Measurements from ENCODE around the gene COL20A1.

GRCh38 chr20:63290136-63290676 is 2.8 kb upstream of the COL20A1 start:
- TF ChIP-seq, protein P1, sequence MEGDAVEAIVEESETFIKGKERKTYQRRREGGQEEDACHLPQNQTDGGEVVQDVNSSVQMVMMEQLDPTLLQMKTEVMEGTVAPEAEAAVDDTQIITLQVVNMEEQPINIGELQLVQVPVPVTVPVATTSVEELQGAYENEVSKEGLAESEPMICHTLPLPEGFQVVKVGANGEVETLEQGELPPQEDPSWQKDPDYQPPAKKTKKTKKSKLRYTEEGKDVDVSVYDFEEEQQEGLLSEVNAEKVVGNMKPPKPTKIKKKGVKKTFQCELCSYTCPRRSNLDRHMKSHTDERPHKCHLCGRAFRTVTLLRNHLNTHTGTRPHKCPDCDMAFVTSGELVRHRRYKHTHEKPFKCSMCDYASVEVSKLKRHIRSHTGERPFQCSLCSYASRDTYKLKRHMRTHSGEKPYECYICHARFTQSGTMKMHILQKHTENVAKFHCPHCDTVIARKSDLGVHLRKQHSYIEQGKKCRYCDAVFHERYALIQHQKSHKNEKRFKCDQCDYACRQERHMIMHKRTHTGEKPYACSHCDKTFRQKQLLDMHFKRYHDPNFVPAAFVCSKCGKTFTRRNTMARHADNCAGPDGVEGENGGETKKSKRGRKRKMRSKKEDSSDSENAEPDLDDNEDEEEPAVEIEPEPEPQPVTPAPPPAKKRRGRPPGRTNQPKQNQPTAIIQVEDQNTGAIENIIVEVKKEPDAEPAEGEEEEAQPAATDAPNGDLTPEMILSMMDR (tag by site-specific recombination; IDR thresholded peaks at IDR 0.05) = no peak
- TF ChIP-seq, protein P2, sequence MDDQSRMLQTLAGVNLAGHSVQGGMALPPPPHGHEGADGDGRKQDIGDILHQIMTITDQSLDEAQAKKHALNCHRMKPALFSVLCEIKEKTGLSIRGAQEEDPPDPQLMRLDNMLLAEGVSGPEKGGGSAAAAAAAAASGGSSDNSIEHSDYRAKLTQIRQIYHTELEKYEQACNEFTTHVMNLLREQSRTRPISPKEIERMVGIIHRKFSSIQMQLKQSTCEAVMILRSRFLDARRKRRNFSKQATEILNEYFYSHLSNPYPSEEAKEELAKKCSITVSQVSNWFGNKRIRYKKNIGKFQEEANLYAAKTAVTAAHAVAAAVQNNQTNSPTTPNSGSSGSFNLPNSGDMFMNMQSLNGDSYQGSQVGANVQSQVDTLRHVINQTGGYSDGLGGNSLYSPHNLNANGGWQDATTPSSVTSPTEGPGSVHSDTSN (CRISPR knock-in tag; IDR thresholded peaks at IDR 0.05) = no peak
- TF ChIP-seq, protein P3, sequence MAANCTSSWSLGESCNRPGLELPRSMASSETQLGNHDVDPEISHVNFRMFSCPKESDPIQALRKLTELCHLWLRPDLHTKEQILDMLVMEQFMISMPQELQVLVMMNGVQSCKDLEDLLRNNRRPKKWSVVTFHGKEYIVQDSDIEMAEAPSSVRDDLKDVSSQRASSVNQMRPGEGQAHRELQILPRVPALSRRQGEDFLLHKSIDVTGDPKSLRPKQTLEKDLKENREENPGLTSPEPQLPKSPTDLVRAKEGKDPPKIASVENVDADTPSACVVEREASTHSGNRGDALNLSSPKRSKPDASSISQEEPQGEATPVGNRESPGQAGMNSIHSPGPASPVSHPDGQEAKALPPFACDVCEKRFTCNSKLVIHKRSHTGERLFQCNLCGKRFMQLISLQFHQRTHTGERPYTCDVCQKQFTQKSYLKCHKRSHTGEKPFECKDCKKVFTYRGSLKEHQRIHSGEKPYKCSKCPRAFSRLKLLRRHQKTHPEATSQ (tag by site-specific recombination; IDR thresholded peaks at IDR 0.05) = no peak
- TF ChIP-seq REST (tag by site-specific recombination; IDR thresholded peaks at IDR 0.05) (no peak), YY1 (tag by site-specific recombination; IDR thresholded peaks at IDR 0.05) (no peak), ZNF146 (tag by site-specific recombination; IDR thresholded peaks at IDR 0.05) (no peak)

Data from HEK293 (cell line).